ENCODE measurements around the gene DAZL.

DNA sequence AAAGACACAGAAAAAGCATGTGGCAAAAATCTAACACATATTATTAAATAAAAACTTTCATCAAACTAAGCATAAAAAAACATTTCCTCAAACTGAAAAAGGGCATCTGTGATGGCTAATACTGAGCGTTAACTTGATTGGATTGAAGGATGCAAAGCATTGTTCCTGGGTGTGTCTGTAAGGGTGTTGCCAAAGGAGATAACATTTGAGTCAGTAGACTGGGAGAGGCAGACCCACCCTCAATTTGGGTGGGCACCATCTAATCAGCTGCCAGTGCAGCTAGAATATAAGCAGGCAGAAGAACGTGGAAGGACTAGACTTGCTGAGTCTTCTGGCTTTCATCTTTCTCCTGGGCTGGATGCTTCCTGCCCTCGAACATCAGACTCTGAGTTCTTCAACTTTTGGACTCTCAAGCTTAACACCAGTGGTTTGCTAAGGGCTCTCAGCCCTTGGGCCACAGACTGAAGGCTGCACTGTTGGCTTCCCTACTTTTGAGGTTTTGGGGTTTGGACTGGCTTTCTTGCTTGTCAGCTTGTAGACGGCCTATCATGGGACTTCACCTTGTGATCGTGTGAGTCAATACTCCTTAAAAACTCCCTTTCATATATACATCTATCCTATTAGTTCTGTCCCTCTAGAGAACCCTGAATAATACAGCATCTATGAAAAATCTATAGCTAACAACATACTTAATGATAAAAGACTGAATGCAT is 45.4 kb downstream of the DAZL start:
- TF ChIP-seq CTCF (IDR thresholded peaks at IDR 0.05) = no peak
- no peak for TF ChIP-seq POLR2A (IDR thresholded peaks at IDR 0.05)

All from Peyer's patch (tissue), 4 donors.